ENCODE data around the gene SUPT6H. TPM values are rescaled to one million over a fixed set of nuclear protein-coding genes. Genes with fewer than 3 reads are reported as not detected.

Gene SUPT6H
- total and polyA plus RNA-seq, 2 donors (not counting 1 experiment from before 2014, with no cell fraction given), result 35.8 to 110 TPM

- Histone ChIP-seq H3K4me2 (replicated peaks; ENCODE audit: low read depth, low read length, poor library complexity, severe bottlenecking) (peak overlapping the region; percentile 85), H2AFZ (ENCODE audit: insufficient read depth, low read depth, low read length, poor library complexity, severe bottlenecking) (peak overlapping the region; percentile 85), H4K20me1 (ENCODE audit: control insufficient read depth, insufficient read depth, low read length, poor library complexity, severe bottlenecking) (peaks cover 20% of the 10 kb centered on the region), H3K4me1 (ENCODE audit: control insufficient read depth in 2 of 2, insufficient read depth in 2 of 2, low read length in 2 of 2) (peaks cover 44 to 57% of the 10 kb centered on the region in 2 donors), H3K4me3 (ENCODE audit: control extremely low read depth in 1 of 5, extremely low read depth in 1 of 5, insufficient read depth in 1 of 5, low read depth in 2 of 5, low read length in 4 of 5) (peak overlapping the region in 4 of 5 experiments; percentile 46 to 61 (median 52)), H3K9me3 (ENCODE audit: control extremely low read depth in 1 of 3, control insufficient read depth in 2 of 3, insufficient read depth in 1 of 3, low read length in 2 of 3) (no peaks in the 10 kb centered on the region), H3K27me3 (replicated peaks in 1 of 4; ENCODE audit: control extremely low read depth in 1 of 4, control insufficient read depth in 3 of 4, insufficient read depth in 4 of 4, low read length in 3 of 4) (peaks cover 0 to 8% (median 2%) of the 10 kb centered on the region in 4 experiments), H3K36me3 (replicated peaks in 1 of 2; ENCODE audit: control extremely low read depth in 1 of 2, control insufficient read depth in 1 of 2, extremely low read depth in 1 of 2, insufficient read depth in 2 of 2, low read length in 1 of 2) (peaks cover 0 to 12% of the 10 kb centered on the region in 2 experiments), H3K9ac (ENCODE audit: low read length) (peak overlapping the region; percentile 62), H3K79me2 (ENCODE audit: control insufficient read depth, insufficient read depth, low read length) (peaks cover 21% of the 10 kb centered on the region), H3K27ac (ENCODE audit: low read length in 2 of 2) (peak overlapping the region; percentile 56 to 71)
- H3K4me1 Mint-ChIP-seq, result peaks cover 46% of the 10 kb centered on the region
- H3K27ac Mint-ChIP-seq, result peak overlapping the region; percentile 81
- ATAC-seq (ENCODE audit: low read depth), result no peak
- no peaks in the 10 kb centered on the region for H3K27me3 Mint-ChIP-seq
- H3K9me3 Mint-ChIP-seq (ENCODE audit: insufficient read depth), result no peaks in the 10 kb centered on the region
- TF ChIP-seq CTCF (IDR thresholded peaks at IDR 0.05) (no peak), EZH2 (IDR thresholded peaks at IDR 0.05; ENCODE audit: borderline replicate concordance, insufficient read depth, low read depth, low read length, poor library complexity, severe bottlenecking) (no peak)
- intact Hi-C loops (cut with micrococcal nuclease), result loop anchor here (5.0 to 10.0 kb wide), 4 partner anchors 35 to 575 kb away; partner anchors contain the start of genes ALDOC, NUFIP2 and PIGS
- ChIA-PET POLR2A (interaction anchor here (1.1 to 1.2 kb wide), 2 partner anchors 11 to 20 kb away, joined by 3 read pairs; no protein-coding TSS in a partner anchor), CTCF (interaction anchor here (1.0 to 1.9 kb wide), 2 partner anchors 9 to 11 kb away, joined by 4 to 6 read pairs; partner anchors contain the start of gene TLCD1)
- H3K4me3 Mint-ChIP-seq, result peak overlapping the region; percentile 79
- WGBS (ENCODE audit: insufficient coverage), result 23% methylated on average over 58 of the region's 63 CpGs
- peak; percentile 52 for DNase-seq
Measured at GRCh38 chr17:28716740-28717577, 55.0 kb downstream of the SUPT6H start.
